ENCODE data around the gene KCNAB2.

KCNAB2 gene

DNA sequence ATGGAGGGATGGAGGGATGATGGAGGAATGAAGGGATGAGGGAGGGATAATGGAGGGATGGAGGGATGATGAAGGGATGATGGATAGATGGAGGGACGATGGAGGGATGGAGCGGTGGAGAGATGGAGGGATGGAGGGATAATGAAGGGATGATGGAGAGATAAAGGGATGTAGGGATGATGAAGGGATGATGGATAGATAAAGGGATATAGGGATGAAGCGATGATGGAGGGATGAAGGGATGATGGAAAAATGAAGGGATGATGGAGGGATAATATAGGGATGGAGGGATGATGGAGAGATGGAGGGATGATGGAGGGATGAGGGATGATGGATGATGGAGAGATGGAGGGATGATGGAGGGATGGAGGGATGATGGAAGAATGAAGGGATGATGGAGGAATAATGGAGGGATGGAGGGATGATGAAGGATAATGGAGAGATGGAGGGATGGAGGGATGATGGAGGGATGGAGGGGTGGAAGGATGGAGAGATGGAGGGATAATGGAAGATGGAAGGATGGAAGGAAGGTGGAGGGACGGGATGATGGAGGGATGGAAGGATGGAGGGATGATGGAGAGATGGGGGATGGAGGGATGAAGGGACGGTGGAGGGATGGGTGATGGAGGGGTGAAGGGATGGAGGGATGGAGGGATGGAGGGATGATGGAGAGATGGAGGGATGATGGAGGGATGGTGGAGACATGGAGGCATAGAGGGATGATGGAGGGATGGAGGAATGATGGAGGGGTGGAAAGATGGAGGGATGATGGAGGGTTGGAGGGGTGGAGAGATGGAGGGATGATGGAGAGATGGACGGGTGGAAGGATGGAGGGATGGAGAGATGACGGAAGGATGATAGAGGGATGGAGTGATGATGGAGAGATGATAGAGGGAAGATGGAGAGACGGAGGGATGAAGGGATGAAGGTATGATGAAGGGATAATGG, 62.0 kb downstream of the KCNAB2 start:
- Histone ChIP-seq H3K27ac (ENCODE audit: insufficient read depth, low read depth, low read length, poor library complexity, severe bottlenecking) (no peak overlapping the region), H3K36me3 (ENCODE audit: control insufficient read depth, insufficient read depth, low read length) (no peaks in the 10 kb centered on the region), H3K9me3 (ENCODE audit: control insufficient read depth, low read length) (no peaks in the 10 kb centered on the region), H3K4me3 (ENCODE audit: insufficient read depth, low read depth, low read length) (no peak overlapping the region), H3K27me3 (ENCODE audit: control insufficient read depth, insufficient read depth, low read length, poor library complexity, severe bottlenecking) (peaks cover 8% of the 10 kb centered on the region), H3K4me1 (ENCODE audit: control insufficient read depth, insufficient read depth, low read length) (peaks cover 3% of the 10 kb centered on the region)
- 88 to 89% methylated on average over 8 of the region's 8 CpGs for WGBS, 2 experiments

DNA sequence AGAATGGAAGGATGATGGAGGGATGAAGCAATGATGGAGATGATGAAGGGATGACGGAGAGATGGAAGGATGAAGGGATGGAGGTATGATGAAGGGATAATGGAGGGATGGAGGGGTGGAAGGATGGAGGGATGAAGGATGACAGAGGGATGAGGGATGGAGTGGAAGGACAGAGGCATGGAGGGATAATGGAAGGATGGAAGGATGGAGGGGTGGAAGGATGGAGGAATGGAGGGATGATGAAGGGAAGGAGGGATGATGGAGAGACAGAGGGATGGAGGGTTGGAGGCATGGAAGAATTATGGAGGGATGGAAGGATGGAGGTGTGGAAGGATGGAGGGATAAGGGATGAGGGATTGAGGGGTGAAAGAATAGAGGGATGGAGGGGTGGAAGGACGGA, 62.8 kb downstream of the KCNAB2 start:
- 74% methylated on average over 2 of the region's 2 CpGs for WGBS, 2 experiments
- no peaks in the 10 kb centered on the region for H3K36me3 ChIP-seq (ENCODE audit: control insufficient read depth, insufficient read depth, low read length)
- H3K9me3 ChIP-seq (ENCODE audit: control insufficient read depth, low read length): no peaks in the 10 kb centered on the region
- peaks cover 8% of the 10 kb centered on the region for H3K27me3 ChIP-seq (ENCODE audit: control insufficient read depth, insufficient read depth, low read length, poor library complexity, severe bottlenecking)
- H3K4me3 ChIP-seq (ENCODE audit: insufficient read depth, low read depth, low read length): no peak overlapping the region
- peaks cover 3% of the 10 kb centered on the region for H3K4me1 ChIP-seq (ENCODE audit: control insufficient read depth, insufficient read depth, low read length)
- H3K27ac ChIP-seq (ENCODE audit: insufficient read depth, low read depth, low read length, poor library complexity, severe bottlenecking): no peak overlapping the region

DNA sequence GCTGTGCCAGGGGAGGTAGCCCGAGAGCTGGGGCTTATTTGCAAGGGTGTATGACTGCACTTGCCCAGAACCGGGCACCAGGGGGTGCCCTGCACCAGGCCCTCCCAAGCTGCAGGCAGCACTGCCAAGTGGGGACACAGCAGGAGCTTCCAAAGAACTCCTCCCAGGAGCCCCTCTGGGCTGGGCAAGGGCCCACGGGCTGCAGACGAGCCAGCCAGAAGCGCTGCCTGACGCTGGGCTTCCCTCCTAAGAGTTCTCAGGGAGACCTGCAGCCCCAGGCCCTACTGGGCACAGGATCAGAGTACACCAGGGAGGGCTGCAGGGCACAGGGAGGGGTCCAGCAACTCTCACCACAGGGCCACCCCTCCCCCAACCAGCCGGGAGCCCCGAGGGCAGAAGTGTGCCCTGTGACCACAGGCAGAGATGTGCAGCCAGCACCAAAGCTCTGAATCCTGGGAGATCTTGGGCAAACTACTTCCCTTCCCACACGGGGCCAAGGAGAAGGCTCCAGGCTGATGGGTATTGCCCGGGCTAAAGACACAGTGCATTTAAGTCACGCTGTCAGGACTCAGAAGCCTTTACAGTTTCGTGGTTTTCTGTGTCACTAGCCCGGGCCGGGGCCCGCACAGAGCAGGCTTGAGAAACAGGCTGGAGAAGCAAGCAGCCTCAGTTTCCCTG, 63.4 kb downstream of the KCNAB2 start:
- WGBS, 2 experiments: 58 to 59% methylated on average over 15 of the region's 15 CpGs

DNA sequence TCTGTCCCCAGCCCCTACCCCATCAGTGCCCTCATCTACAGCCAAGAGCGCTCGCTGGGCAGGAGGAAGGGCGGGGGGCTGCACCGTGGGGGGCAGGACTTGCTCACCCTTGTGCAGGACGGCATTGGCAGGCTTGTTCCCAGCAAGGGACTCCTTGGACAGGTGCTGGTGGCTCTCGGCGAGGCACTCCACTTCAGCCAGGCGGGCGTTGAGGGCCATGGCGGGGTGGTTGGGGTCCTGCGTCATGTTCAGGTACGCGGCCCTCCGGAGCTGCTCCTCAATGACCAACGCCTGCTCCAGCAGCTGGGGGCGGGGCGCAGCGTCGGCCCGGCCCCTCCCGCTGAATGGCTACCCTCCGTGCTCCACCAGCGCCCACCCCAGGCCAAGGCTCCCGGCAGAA, 64.0 kb downstream of the KCNAB2 start:
- Histone ChIP-seq H3K4me1 (ENCODE audit: control insufficient read depth, insufficient read depth, low read length) (peaks cover 3% of the 10 kb centered on the region), H3K27ac (ENCODE audit: insufficient read depth, low read depth, low read length, poor library complexity, severe bottlenecking) (no peak overlapping the region), H3K27me3 (ENCODE audit: control insufficient read depth, insufficient read depth, low read length, poor library complexity, severe bottlenecking) (peaks cover 8% of the 10 kb centered on the region), H3K4me3 (ENCODE audit: insufficient read depth, low read depth, low read length) (no peak overlapping the region), H3K9me3 (ENCODE audit: control insufficient read depth, low read length) (no peaks in the 10 kb centered on the region), H3K36me3 (ENCODE audit: control insufficient read depth, insufficient read depth, low read length) (no peaks in the 10 kb centered on the region)
- 76 to 77% methylated on average over 24 of the region's 24 CpGs for WGBS, 2 experiments

More for the DNA sequence above, 63.4 kb downstream of the KCNAB2 start:
- no peak overlapping the region for H3K4me3 ChIP-seq (ENCODE audit: insufficient read depth, low read depth, low read length)
- peaks cover 8% of the 10 kb centered on the region for H3K27me3 ChIP-seq (ENCODE audit: control insufficient read depth, insufficient read depth, low read length, poor library complexity, severe bottlenecking)
- no peak overlapping the region for H3K27ac ChIP-seq (ENCODE audit: insufficient read depth, low read depth, low read length, poor library complexity, severe bottlenecking)
- no peaks in the 10 kb centered on the region for H3K9me3 ChIP-seq (ENCODE audit: control insufficient read depth, low read length)
- H3K4me1 ChIP-seq (ENCODE audit: control insufficient read depth, insufficient read depth, low read length): peaks cover 3% of the 10 kb centered on the region
- H3K36me3 ChIP-seq (ENCODE audit: control insufficient read depth, insufficient read depth, low read length): no peaks in the 10 kb centered on the region

DNA sequence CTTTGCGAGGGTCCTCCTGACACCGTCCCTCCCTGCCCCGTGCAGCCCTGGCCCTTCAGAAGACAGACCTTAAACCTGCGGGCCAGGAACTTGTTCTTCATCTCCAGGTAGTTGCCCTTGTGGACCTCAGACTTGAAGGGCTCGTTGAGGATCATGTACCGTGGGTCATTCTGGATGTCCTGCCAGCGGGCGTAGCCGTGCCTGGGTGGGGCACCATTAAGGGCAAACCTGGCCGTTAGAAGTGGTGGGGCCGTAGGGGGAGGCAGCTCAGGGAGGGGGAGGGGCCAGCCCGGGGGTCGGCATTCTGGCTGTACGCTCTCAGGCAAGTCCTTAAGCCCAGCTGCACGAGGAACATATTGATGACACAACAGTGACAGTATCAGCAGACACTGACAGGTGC, 64.6 kb downstream of the KCNAB2 start:
- H3K36me3 ChIP-seq (ENCODE audit: control insufficient read depth, insufficient read depth, low read length): no peaks in the 10 kb centered on the region
- no peak overlapping the region for H3K4me3 ChIP-seq (ENCODE audit: insufficient read depth, low read depth, low read length)
- 91 to 92% methylated on average over 15 of the region's 15 CpGs for WGBS, 2 experiments
- H3K27me3 ChIP-seq (ENCODE audit: control insufficient read depth, insufficient read depth, low read length, poor library complexity, severe bottlenecking): peaks cover 8% of the 10 kb centered on the region
- H3K4me1 ChIP-seq (ENCODE audit: control insufficient read depth, insufficient read depth, low read length): peaks cover 3% of the 10 kb centered on the region
- H3K27ac ChIP-seq (ENCODE audit: insufficient read depth, low read depth, low read length, poor library complexity, severe bottlenecking): no peak overlapping the region
- H3K9me3 ChIP-seq (ENCODE audit: control insufficient read depth, low read length): no peaks in the 10 kb centered on the region

DNA sequence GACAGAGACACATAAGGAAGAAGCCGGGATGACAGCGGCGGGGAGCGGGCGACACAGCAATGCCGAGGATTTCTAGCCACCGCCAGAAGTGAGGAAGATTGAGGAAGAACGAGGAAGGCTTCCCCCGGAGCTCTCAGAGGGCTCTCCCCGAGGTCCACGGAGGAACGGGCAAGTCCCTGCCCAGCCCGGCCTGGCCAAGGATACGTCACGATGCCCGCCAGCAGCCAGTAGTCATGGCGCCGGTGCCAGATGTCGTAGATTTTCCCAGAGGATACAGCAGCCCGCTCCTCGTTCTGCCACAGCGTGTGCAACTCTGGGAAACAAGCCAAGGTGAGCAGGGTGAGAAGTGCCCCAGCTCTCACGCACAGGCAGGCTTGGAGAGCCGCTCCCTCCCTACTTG, 65.9 kb downstream of the KCNAB2 start:
- WGBS, 2 experiments: 95% methylated on average over 24 of the region's 24 CpGs
- Histone ChIP-seq H3K4me1 (ENCODE audit: control insufficient read depth, insufficient read depth, low read length) (peaks cover 3% of the 10 kb centered on the region), H3K27me3 (ENCODE audit: control insufficient read depth, insufficient read depth, low read length, poor library complexity, severe bottlenecking) (peaks cover 8% of the 10 kb centered on the region), H3K9me3 (ENCODE audit: control insufficient read depth, low read length) (no peaks in the 10 kb centered on the region), H3K36me3 (ENCODE audit: control insufficient read depth, insufficient read depth, low read length) (no peaks in the 10 kb centered on the region), H3K4me3 (ENCODE audit: insufficient read depth, low read depth, low read length) (no peak overlapping the region), H3K27ac (ENCODE audit: insufficient read depth, low read depth, low read length, poor library complexity, severe bottlenecking) (no peak overlapping the region)

DNA sequence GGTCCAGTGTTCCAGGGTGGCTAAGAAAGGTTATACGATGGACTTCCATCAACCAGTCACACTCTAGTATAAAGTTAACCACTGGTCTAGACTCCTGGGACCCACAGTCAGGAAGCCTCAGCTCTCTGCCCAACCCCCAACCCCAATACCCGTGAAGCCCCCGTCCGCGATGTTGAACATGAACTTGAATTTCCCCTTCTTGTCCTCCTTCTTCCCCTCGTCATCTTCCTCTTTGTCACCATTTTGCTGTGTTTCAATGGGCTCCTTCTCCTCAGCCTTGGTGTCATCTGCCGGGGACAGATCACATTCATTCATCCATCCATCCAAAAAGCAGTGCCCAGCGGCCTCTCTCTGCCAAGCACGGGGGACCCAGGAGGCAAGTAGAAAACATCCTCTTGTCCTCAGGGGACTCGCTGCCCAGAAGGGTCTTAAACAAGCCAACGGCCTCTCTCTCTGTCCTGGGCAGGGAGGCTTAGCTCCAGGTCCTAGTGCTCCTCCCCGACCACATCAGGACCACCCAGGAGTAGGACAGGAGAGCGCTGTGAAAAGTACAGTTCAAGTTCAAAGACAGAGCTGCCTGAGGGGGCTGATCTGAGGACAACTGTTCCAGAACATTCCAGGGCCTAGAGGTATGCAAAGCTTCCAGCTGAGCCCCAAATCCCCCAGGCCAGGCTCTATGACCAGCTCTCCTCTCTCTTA, 66.5 kb downstream of the KCNAB2 start:
- H3K27me3 ChIP-seq (ENCODE audit: control insufficient read depth, insufficient read depth, low read length, poor library complexity, severe bottlenecking): peaks cover 8% of the 10 kb centered on the region
- H3K36me3 ChIP-seq (ENCODE audit: control insufficient read depth, insufficient read depth, low read length): no peaks in the 10 kb centered on the region
- H3K9me3 ChIP-seq (ENCODE audit: control insufficient read depth, low read length): no peaks in the 10 kb centered on the region
- H3K27ac ChIP-seq (ENCODE audit: insufficient read depth, low read depth, low read length, poor library complexity, severe bottlenecking): no peak overlapping the region
- peaks cover 3% of the 10 kb centered on the region for H3K4me1 ChIP-seq (ENCODE audit: control insufficient read depth, insufficient read depth, low read length)
- H3K4me3 ChIP-seq (ENCODE audit: insufficient read depth, low read depth, low read length): no peak overlapping the region
- 86 to 88% methylated on average over 13 of the region's 13 CpGs for WGBS, 2 experiments

DNA sequence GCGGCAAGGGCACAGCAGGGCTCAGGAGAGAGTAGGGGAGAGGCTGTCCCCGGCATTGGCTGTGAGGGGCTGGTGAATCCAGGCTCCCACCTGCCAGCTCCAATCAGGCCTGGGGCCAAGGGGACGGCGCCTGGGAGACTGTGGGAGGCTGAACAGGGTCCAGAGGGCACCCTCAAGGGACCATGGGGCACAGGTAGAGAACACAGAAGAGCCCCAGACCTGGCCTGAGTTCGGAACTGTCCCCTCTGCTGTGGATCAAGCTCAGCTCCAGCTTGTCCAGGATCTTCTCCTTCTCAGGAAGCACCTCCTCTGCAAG, 67.0 kb downstream of the KCNAB2 start:
- no peak overlapping the region for H3K27ac ChIP-seq (ENCODE audit: insufficient read depth, low read depth, low read length, poor library complexity, severe bottlenecking)
- H3K4me3 ChIP-seq (ENCODE audit: insufficient read depth, low read depth, low read length): no peak overlapping the region
- no peaks in the 10 kb centered on the region for H3K9me3 ChIP-seq (ENCODE audit: control insufficient read depth, low read length)
- 79 to 84% methylated on average over 5 of the region's 5 CpGs for WGBS, 2 experiments
- H3K36me3 ChIP-seq (ENCODE audit: control insufficient read depth, insufficient read depth, low read length): no peaks in the 10 kb centered on the region
- peaks cover 8% of the 10 kb centered on the region for H3K27me3 ChIP-seq (ENCODE audit: control insufficient read depth, insufficient read depth, low read length, poor library complexity, severe bottlenecking)
- peaks cover 3% of the 10 kb centered on the region for H3K4me1 ChIP-seq (ENCODE audit: control insufficient read depth, insufficient read depth, low read length)

DNA sequence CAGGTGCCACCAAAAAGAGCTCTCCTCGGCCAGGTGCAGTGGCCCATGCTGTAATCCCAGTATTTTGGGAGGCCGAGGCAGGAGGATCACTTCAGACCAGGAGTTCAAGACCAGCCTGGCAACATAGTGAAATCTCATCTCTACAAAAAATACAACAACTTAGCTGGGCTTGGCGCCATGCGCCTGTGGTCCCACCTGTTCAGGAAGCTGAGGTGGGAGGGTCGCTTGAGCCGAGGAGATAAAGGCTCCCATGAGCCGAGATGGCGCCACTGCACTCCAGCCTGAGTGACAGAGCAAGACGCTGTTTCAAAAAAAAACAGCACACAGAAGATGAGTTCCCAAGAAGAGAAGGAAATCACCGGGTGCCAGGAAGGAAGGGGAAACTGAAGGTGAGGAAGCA, 67.4 kb downstream of the KCNAB2 start:
- Histone ChIP-seq H3K36me3 (ENCODE audit: control insufficient read depth, insufficient read depth, low read length) (no peaks in the 10 kb centered on the region), H3K4me1 (ENCODE audit: control insufficient read depth, insufficient read depth, low read length) (peaks cover 3% of the 10 kb centered on the region), H3K27me3 (ENCODE audit: control insufficient read depth, insufficient read depth, low read length, poor library complexity, severe bottlenecking) (peaks cover 8% of the 10 kb centered on the region), H3K4me3 (ENCODE audit: insufficient read depth, low read depth, low read length) (no peak overlapping the region), H3K9me3 (ENCODE audit: control insufficient read depth, low read length) (no peaks in the 10 kb centered on the region), H3K27ac (ENCODE audit: insufficient read depth, low read depth, low read length, poor library complexity, severe bottlenecking) (no peak overlapping the region)
- whole genome bisulfite sequencing, 2 experiments: 94 to 95% methylated on average over 10 of the region's 10 CpGs

DNA sequence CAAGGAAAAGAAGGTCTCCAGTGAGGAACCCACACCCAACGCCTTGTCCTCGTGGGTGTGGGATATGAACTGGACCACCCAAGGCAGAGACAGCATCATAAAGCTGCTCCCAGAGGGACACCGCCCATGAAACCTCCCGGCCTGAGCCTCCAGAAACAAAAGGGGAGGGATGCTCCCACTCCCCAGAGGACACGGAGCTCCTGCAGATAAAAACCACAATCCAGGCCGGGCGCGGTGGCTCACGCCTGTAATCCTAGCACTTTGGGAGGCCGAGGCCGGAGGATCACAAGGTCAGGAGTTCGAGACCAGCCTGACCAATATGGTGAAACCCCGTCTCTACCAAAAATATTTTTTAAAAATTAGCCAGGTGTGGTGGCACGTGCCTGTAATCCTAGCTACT, 68.1 kb downstream of the KCNAB2 start:
- no peaks in the 10 kb centered on the region for H3K36me3 ChIP-seq (ENCODE audit: control insufficient read depth, insufficient read depth, low read length)
- no peaks in the 10 kb centered on the region for H3K9me3 ChIP-seq (ENCODE audit: control insufficient read depth, low read length)
- no peak overlapping the region for H3K4me3 ChIP-seq (ENCODE audit: insufficient read depth, low read depth, low read length)
- peaks cover 3% of the 10 kb centered on the region for H3K4me1 ChIP-seq (ENCODE audit: control insufficient read depth, insufficient read depth, low read length)
- no peak overlapping the region for H3K27ac ChIP-seq (ENCODE audit: insufficient read depth, low read depth, low read length, poor library complexity, severe bottlenecking)
- WGBS, 2 experiments: 92 to 93% methylated on average over 14 of the region's 14 CpGs
- H3K27me3 ChIP-seq (ENCODE audit: control insufficient read depth, insufficient read depth, low read length, poor library complexity, severe bottlenecking): peaks cover 3% of the 10 kb centered on the region

Data from ectodermal cell (in vitro differentiated cells).